ENCODE measurements around the gene TNFRSF21. TPM values are rescaled to one million over a fixed set of nuclear protein-coding genes. Genes with fewer than 3 reads are reported as not detected.
"Not testable (repeated sequence)": the region's sequence is repeated elsewhere in the genome, so short reads cannot be mapped to it uniquely, and the experiment has no call there.

The TNFRSF21 gene
- total RNA-seq, 4 donors from 2014 or later: 3.3 to 7.4 (median 3.9) TPM

DNA sequence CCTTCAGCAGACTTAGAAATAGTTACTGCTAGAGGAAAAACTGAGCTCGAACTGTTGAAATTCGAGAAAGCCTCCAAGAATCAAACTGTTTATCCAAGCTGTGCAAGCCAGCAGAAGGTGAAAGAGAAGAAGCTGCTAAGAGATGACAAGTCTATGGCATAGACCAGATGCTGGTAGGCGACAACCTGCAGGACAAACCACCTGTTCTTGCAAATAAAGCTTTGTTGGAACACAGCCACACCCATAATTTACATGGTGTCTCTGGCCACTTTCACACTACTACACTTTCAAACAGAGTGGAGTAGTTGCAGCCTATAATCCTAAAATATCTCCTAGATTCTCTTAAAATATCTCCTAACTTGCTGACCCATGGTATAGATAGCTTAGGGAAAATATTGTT is 33.3 kb downstream of the TNFRSF21 start:
- H3K4me3 ChIP-seq: no peak overlapping the region
- no peaks in the 10 kb centered on the region for H3K27me3 ChIP-seq
- H3K4me1 ChIP-seq: no peaks in the 10 kb centered on the region
- 91% methylated on average over 3 of the region's 3 CpGs for WGBS
- TF ChIP-seq, protein P1, sequence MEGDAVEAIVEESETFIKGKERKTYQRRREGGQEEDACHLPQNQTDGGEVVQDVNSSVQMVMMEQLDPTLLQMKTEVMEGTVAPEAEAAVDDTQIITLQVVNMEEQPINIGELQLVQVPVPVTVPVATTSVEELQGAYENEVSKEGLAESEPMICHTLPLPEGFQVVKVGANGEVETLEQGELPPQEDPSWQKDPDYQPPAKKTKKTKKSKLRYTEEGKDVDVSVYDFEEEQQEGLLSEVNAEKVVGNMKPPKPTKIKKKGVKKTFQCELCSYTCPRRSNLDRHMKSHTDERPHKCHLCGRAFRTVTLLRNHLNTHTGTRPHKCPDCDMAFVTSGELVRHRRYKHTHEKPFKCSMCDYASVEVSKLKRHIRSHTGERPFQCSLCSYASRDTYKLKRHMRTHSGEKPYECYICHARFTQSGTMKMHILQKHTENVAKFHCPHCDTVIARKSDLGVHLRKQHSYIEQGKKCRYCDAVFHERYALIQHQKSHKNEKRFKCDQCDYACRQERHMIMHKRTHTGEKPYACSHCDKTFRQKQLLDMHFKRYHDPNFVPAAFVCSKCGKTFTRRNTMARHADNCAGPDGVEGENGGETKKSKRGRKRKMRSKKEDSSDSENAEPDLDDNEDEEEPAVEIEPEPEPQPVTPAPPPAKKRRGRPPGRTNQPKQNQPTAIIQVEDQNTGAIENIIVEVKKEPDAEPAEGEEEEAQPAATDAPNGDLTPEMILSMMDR (IDR thresholded peaks at IDR 0.05): no peak
- TF ChIP-seq POLR2AphosphoS5 (IDR thresholded peaks at IDR 0.05) (no peak), POLR2A (IDR thresholded peaks at IDR 0.05) (no peak), EP300 (IDR thresholded peaks at IDR 0.05) (no peak)
- no peaks in the 10 kb centered on the region for H3K9me3 ChIP-seq
- H3K36me3 ChIP-seq: no peaks in the 10 kb centered on the region
- no peak overlapping the region for H3K27ac ChIP-seq
- DNase-seq (ENCODE audit: low spot score in 2 of 2): no peak

DNA sequence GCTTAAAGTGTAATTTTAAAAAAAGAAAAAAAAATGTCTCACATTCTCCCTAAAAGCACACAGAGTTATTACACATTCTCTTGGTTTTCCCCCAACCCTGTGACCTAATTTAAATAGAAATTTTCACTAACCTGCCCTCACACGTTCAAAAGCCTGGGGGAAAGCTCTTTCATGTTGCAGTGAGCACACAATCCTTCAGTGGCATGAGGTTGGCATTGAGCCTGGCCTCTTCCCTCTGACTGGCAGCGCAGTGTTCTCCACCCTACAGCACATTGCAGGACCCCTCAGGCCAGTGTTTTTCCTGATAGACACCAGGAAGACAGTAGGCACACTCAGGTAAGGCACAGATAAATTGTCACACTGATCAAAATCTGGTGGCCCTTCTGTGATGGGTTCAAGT is 34.1 kb downstream of the TNFRSF21 start:
- DNase-seq (ENCODE audit: low spot score in 2 of 2): no peak
- Histone ChIP-seq H3K36me3 (no peaks in the 10 kb centered on the region), H3K4me3 (no peak overlapping the region), H3K27ac (no peak overlapping the region), H3K9me3 (no peaks in the 10 kb centered on the region), H3K27me3 (no peaks in the 10 kb centered on the region), H3K4me1 (no peaks in the 10 kb centered on the region)
- 37% methylated on average over 2 of the region's 2 CpGs for WGBS
- no peak for TF ChIP-seq POLR2AphosphoS5 (IDR thresholded peaks at IDR 0.05)
- TF ChIP-seq EP300 (IDR thresholded peaks at IDR 0.05): no peak
- TF ChIP-seq, protein P1 (IDR thresholded peaks at IDR 0.05): no peak
- no peak for TF ChIP-seq POLR2A (IDR thresholded peaks at IDR 0.05)

DNA sequence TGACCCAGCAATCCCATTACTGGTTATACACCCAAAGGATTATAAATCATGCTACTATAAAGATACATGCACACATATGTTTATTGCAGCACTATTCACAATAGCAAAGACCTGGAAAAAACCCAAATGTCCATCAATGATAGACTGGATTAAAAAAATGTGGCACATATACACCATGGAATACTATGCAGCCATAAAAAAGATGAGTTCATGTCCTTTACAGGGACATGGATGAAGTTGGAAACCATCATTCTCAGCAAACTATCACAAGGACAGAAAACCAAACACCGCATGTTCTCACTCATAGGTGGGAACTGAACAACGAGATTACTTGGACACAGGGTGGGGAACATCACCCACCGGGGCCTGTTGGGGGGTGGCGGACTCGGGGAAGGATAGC is 34.6 kb downstream of the TNFRSF21 start:
- H3K27ac ChIP-seq; H3K9me3 ChIP-seq; H3K27me3 ChIP-seq; H3K4me3 ChIP-seq; DNase-seq (ENCODE audit: low spot score in 2 of 2); H3K4me1 ChIP-seq; H3K36me3 ChIP-seq: not testable (repeated sequence)
- WGBS: 97% methylated on average over 5 of the region's 5 CpGs

DNA sequence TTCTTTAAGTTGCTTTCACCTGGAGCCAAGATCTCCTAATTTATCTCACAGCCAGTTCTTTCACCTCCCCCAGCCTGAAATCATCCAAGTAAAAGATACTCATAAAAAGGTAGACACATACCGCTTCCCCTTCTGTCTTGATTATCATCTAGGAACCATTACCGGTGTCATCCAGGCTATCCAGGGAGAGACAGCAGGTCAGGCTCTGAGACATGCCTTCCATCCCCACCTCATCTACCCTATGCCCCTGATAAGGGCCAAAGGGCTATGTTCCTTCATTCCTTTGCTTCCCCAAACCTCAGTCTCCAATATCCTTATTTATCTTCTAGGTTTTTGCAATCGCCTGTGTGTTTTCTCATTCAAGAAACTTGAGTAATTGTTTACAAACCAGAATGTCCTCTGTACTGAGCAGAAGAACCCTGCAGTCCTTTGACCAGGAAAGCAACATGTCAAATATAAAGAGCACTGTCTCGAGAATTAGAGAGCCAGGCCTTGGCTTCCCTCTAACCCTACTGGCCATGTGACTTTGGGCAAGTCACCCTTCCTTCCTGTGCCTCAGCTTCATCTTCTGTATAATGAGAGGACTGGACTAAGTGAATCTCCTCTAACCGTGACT is 41.0 kb downstream of the TNFRSF21 start:
- Histone ChIP-seq H3K4me3 (no peak overlapping the region), H3K27me3 (no peaks in the 10 kb centered on the region), H3K27ac (no peak overlapping the region), H3K4me1 (no peaks in the 10 kb centered on the region), H3K36me3 (no peaks in the 10 kb centered on the region), H3K9me3 (no peaks in the 10 kb centered on the region)
- TF ChIP-seq EP300 (IDR thresholded peaks at IDR 0.05): no peak
- no peak for TF ChIP-seq POLR2A (IDR thresholded peaks at IDR 0.05)
- TF ChIP-seq POLR2AphosphoS5 (IDR thresholded peaks at IDR 0.05): no peak
- TF ChIP-seq, protein P1 (IDR thresholded peaks at IDR 0.05): no peak
- no peak for DNase-seq (ENCODE audit: low spot score in 2 of 2)
- WGBS: 86% methylated on average over 5 of the region's 5 CpGs

DNA sequence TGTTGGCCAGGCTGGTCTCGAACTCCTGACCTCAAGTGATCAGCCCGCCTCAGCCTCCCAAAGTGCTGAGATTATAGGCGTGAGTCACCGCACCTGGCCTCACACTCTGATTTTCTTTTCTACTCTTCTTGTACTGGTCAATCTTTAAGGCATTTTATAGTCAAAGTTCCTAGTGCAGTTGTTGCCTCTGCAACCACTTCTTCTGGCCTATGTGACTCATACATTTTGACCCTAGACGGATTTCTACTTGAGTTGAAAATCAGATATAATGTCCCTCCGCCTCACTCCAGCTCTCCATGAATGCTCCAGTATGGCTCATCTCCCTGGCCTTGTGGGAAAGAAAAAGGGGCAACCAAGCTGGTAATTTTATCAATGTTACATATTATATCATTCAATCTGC is 42.4 kb downstream of the TNFRSF21 start:
- Histone ChIP-seq H3K27me3 (no peaks in the 10 kb centered on the region), H3K4me1 (no peaks in the 10 kb centered on the region), H3K27ac (no peak overlapping the region), H3K9me3 (no peaks in the 10 kb centered on the region), H3K36me3 (no peaks in the 10 kb centered on the region), H3K4me3 (no peak overlapping the region)
- WGBS: 89% methylated on average over 6 of the region's 6 CpGs
- DNase-seq (ENCODE audit: low spot score in 2 of 2): no peak
- no peak for TF ChIP-seq EP300 (IDR thresholded peaks at IDR 0.05)
- no peak for TF ChIP-seq POLR2AphosphoS5 (IDR thresholded peaks at IDR 0.05)
- no peak for TF ChIP-seq POLR2A (IDR thresholded peaks at IDR 0.05)
- TF ChIP-seq, protein P1 (IDR thresholded peaks at IDR 0.05): no peak

DNA sequence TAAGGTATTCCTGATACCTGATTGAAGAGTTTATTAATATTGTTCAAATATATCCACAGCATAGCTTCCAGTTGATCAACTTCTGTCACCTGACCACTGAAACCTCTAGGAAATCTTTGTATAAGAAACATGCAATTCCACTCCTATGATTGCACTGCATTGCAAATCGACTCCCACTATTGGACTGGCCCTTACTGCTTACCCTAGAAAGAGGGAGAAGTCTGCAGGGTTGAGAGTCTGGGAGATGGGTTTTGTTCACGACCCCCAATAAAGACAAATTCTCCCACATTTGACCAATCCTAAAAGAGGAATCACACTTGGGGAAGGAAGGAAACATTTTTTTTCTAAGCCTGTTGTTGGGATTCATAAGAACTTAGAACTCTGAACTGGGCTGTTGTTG is 43.7 kb downstream of the TNFRSF21 start:
- 85% methylated on average over 2 of the region's 2 CpGs for WGBS
- no peaks in the 10 kb centered on the region for H3K9me3 ChIP-seq
- no peaks in the 10 kb centered on the region for H3K4me1 ChIP-seq
- no peaks in the 10 kb centered on the region for H3K27me3 ChIP-seq
- no peak for DNase-seq (ENCODE audit: low spot score in 2 of 2)
- no peak overlapping the region for H3K27ac ChIP-seq
- no peak for TF ChIP-seq POLR2AphosphoS5 (IDR thresholded peaks at IDR 0.05)
- no peak for TF ChIP-seq POLR2A (IDR thresholded peaks at IDR 0.05)
- TF ChIP-seq, protein P1 (IDR thresholded peaks at IDR 0.05): no peak
- no peak for TF ChIP-seq EP300 (IDR thresholded peaks at IDR 0.05)
- H3K4me3 ChIP-seq: no peak overlapping the region
- H3K36me3 ChIP-seq: no peaks in the 10 kb centered on the region
